Body of pancreas (tissue), 4 donors: ENCODE measurements around the gene ARHGEF7. TPM values are rescaled to one million over a fixed set of nuclear protein-coding genes. Genes with fewer than 3 reads are reported as not detected.

Experiments used
- ATAC-seq: fragments of 150-250 bp; one replicate; pipeline ENCODE4 v1.9.1; 2016
- DNase-seq, 4 donors: peaks; one replicate each; pipeline ENCODE4 v3.0.0-alpha.2; 2019
- H3K27ac ChIP-seq, 4 donors: fragments of 200-600 bp; sonication (generic); 1 replicate in 3 of 4; 2 replicates in 1 of 4; pipeline versions ENCODE4 v1.5.1 to v1.6.1; 2016 to 2019; ENCODE audit warnings: mild to moderate bottlenecking in 1 of 4, mixed read lengths in 1 of 4, moderate library complexity in 1 of 4
- H3K27me3 ChIP-seq, 2 donors: fragments of 200-600 bp; sonication (generic); one replicate each; pipeline ENCODE4 v1.6.0; 2016; ENCODE audit warnings: mild to moderate bottlenecking in 1 of 2
- H3K36me3 ChIP-seq, 2 donors: fragments of 200-600 bp; sonication (generic); replicated peaks in 1 of 2; 2 replicates each; pipeline ENCODE4 v1.5.1; 2016; ENCODE audit warnings: low read depth in 2 of 2; ENCODE audit not compliant: insufficient read depth in 1 of 2
- H3K4me1 ChIP-seq: fragments of 200-600 bp; sonication (generic); one replicate; pipeline ENCODE4 v1.6.0; 2016
- H3K4me3 ChIP-seq, 2 donors: fragments of 200-600 bp; sonication (generic); 1 replicate in 1 of 2; 2 replicates in 1 of 2; pipeline ENCODE4 v1.5.1; 2016 to 2019
- H3K9me3 ChIP-seq, 3 donors: fragments of 200-600 bp; sonication (generic); 1 replicate in 2 of 3; 2 replicates in 1 of 3; pipeline ENCODE4 v1.5.1; 2016
- CTCF ChIP-seq, 7 experiments: fragments of 450-650 bp in 4 of 7; fragments of 200-600 bp in 3 of 7; sonication (generic) in 3 of 7; IDR thresholded peaks; one replicate each; pipeline ENCODE4 v1.5.1; 2016 to 2019; ENCODE audit warnings: antibody characterized with exemption in 7 of 7
- POLR2A ChIP-seq, 3 donors: fragments of 450-650 bp; IDR thresholded peaks; one replicate each; pipeline ENCODE4 v1.6.1; 2016; ENCODE audit warnings: antibody characterized with exemption in 3 of 3, mild to moderate bottlenecking in 2 of 3
- WGBS, 2 donors: methylation state at CpG; one replicate each; pipeline ENCODE4 v1.1.5; 2017; 5-methylcytosine and 5-hydroxymethylcytosine counted together
- intact Hi-C: fragments of 100-400 bp; cut with DNase I; formaldehyde crosslinking; loops from one replicate; pipeline ENCODE4 v1.15.1; 2023
- total RNA-seq, 2 donors: library from RNA; depleted of rRNA; stranded (reverse); fragments of >200 nt; gene quantifications; one replicate each; pipeline ENCODE4 v1.1.0, GENCODE V29; 2016

Gene ARHGEF7
- total RNA-seq, 2 donors from 2014 or later, result 27.5 to 81.4 TPM

GRCh38 chr13:111313911-111314425 lies 198.9 kb downstream of the ARHGEF7 start:
- intact Hi-C loops, result no loop called here

GRCh38 chr13:111314852-111315251 lies 199.7 kb downstream of the ARHGEF7 start:
- ATAC-seq, result no peak
- Histone ChIP-seq H3K4me1 (no peaks in the 10 kb centered on the region), H3K27me3 (no peaks in the 10 kb centered on the region), H3K27ac (no peak overlapping the region), H3K9me3 (no peaks in the 10 kb centered on the region), H3K4me3 (no peak overlapping the region), H3K36me3 (no peaks in the 10 kb centered on the region)
- WGBS, 2 donors, result 77 to 85% methylated on average over 6 of the region's 6 CpGs
- no peak for DNase-seq
- no peak for TF ChIP-seq CTCF (IDR thresholded peaks at IDR 0.05)
- intact Hi-C loops, result no loop called here

More at GRCh38 chr13:111313911-111314425, 198.9 kb downstream of the ARHGEF7 start:
- no peaks in the 10 kb centered on the region for H3K27me3 ChIP-seq
- no peak overlapping the region for H3K4me3 ChIP-seq
- DNase-seq (no peak), ATAC-seq (no peak)
- no peak overlapping the region for H3K27ac ChIP-seq
- H3K9me3 ChIP-seq, result no peaks in the 10 kb centered on the region
- no peaks in the 10 kb centered on the region for H3K4me1 ChIP-seq
- TF ChIP-seq POLR2A (IDR thresholded peaks at IDR 0.05) (no peak), CTCF (IDR thresholded peaks at IDR 0.05) (no peak)
- 82 to 97% methylated on average over 13 to 14 of the region's 14 CpGs for WGBS, 2 donors
- no peaks in the 10 kb centered on the region for H3K36me3 ChIP-seq

- Histone ChIP-seq H3K4me3 (no peak overlapping the region), H3K27me3 (no peaks in the 10 kb centered on the region), H3K36me3 (no peaks in the 10 kb centered on the region), H3K4me1 (no peaks in the 10 kb centered on the region), H3K27ac (no peak overlapping the region), H3K9me3 (no peaks in the 10 kb centered on the region)
- DNase-seq (no peak), ATAC-seq (no peak)
- TF ChIP-seq POLR2A (IDR thresholded peaks at IDR 0.05) (no peak), CTCF (IDR thresholded peaks at IDR 0.05) (no peak)
- 95 to 96% methylated on average over 5 to 15 of the region's 15 CpGs for WGBS, 2 donors
- intact Hi-C loops, result no loop called here
Observed at GRCh38 chr13:111315347-111315995, 200.4 kb downstream of the ARHGEF7 start.

DNA sequence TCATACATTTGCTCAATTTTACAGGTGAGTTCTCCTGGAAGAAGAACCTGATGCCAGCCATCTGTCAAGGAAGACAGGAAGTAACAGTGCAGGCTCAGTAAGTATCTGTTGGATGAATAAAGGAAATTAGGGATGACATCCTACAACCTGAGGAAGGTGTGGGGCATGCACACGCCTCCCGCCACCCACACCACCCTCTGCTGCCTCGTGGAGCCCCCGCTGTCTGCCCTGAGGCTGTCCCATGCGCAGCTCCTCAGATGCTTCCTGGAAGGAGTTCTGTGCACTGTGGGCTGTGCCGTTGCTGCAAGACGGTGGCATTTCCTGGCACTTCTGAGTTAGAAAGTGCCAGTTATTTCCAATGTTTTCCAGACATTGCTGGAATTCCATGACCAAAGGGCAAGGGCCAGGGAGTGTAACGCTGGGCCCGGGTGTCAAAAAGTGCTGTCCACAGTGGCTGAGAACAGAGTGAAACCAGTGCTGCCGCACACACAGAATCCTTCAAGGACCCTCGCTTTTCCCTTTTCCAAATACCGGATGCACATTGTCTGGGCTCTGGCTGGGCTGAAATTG lies 201.1 kb downstream of the ARHGEF7 start:
- no peaks in the 10 kb centered on the region for H3K27me3 ChIP-seq
- intact Hi-C loops, result no loop called here
- ATAC-seq (no peak), DNase-seq (no peak)
- H3K4me1 ChIP-seq, result no peaks in the 10 kb centered on the region
- 85 to 88% methylated on average over 12 of the region's 12 CpGs for WGBS, 2 donors
- TF ChIP-seq POLR2A (IDR thresholded peaks at IDR 0.05) (no peak), CTCF (IDR thresholded peaks at IDR 0.05) (no peak)
- no peak overlapping the region for H3K4me3 ChIP-seq
- no peaks in the 10 kb centered on the region for H3K36me3 ChIP-seq
- no peaks in the 10 kb centered on the region for H3K9me3 ChIP-seq
- no peak overlapping the region for H3K27ac ChIP-seq
